ENCODE data around the gene SMG7. TPM values are rescaled to one million over a fixed set of nuclear protein-coding genes. Genes with fewer than 3 reads are reported as not detected.

SMG7 gene
- total and polyA plus RNA-seq, 2 of the 4 experiments (the other 2 are of a cell fraction): 18.1 to 22.6 TPM

Other genes with a start within 250 kb of the SMG7 start
- gene NMNAT2, start 54.1 kb upstream of the SMG7 start, total RNA-seq (2012; rRNA removed): 0.36 and 0.56 TPM in 2 replicates
- 1.5 and 2.4 TPM in 2 replicates for gene NMNAT2, start 54.1 kb upstream of the SMG7 start, polyA plus RNA-seq (2012; rRNA removed)
- 2.8 and 3.2 TPM in 2 replicates for gene NCF2, start 118.0 kb downstream of the SMG7 start, total RNA-seq (2012; rRNA removed)
- gene NCF2, start 118.0 kb downstream of the SMG7 start, polyA plus RNA-seq (2012; rRNA removed): 2.6 and 4.2 TPM in 2 replicates
- gene ARPC5, start 163.3 kb downstream of the SMG7 start, total RNA-seq (2012; rRNA removed): 212 and 361 TPM in 2 replicates
- gene ARPC5, start 163.3 kb downstream of the SMG7 start, polyA plus RNA-seq (2012; rRNA removed): 91.0 and 132 TPM in 2 replicates
- not detected in 2 replicates for gene APOBEC4, start 180.8 kb downstream of the SMG7 start, total RNA-seq (2012; rRNA removed)
- gene APOBEC4, start 180.8 kb downstream of the SMG7 start, polyA plus RNA-seq (2012; rRNA removed): not detected in 2 replicates

Measured in IMR-90 (cell line).